ENCODE results near the gene PLVAP. TPM values are rescaled to one million over a fixed set of nuclear protein-coding genes. Genes with fewer than 3 reads are reported as not detected.

PLVAP gene
- total and polyA plus RNA-seq, 9 of the 15 experiments (the other 6 are each of a cell fraction or from before 2014, with no cell fraction given) = 0.09 to 0.84 (median 0.51) TPM; not detected in 4

- TF ChIP-seq E2F3 (CRISPR knock-in tag; IDR thresholded peaks at IDR 0.05) (no peak), ZEB2 (IDR thresholded peaks at IDR 0.05) (no peak; the same call in 1 of the 2 replicates), SMAD3 (CRISPR knock-in tag; conservative IDR thresholded peaks at IDR 0.05) (no peak), MBD2 (IDR thresholded peaks at IDR 0.05; ENCODE audit: borderline replicate concordance, low read depth) (no peak), GATAD2B (IDR thresholded peaks at IDR 0.05; ENCODE audit: borderline replicate concordance) (no peak), ZSCAN29 (IDR thresholded peaks at IDR 0.05) (0 out of 2 replicates have a peak, but pooled peaks have one; percentile 35), GTF2F1 (IDR thresholded peaks at IDR 0.05; ENCODE audit: low read depth, low read length) (no peak), ZNF431 (CRISPR knock-in tag; IDR thresholded peaks at IDR 0.05) (0 out of 2 replicates have a peak, but pooled peaks have one; percentile 42), L3MBTL2 (IDR thresholded peaks at IDR 0.05) (no peak), HMG20B (CRISPR knock-in tag; IDR thresholded peaks at IDR 0.05) (no peak), TSC22D4 (tag; IDR thresholded peaks at IDR 0.05) (no peak), TEAD1 (CRISPR knock-in tag; IDR thresholded peaks at IDR 0.05) (peak; percentile 25 to 79; a peak in 1 of 4 replicates), MIER1 (IDR thresholded peaks at IDR 0.05; ENCODE audit: low read depth) (peak; percentile 47; the same call in 1 of the 2 replicates), KLF1 (tag; IDR thresholded peaks at IDR 0.05) (no peak), SMARCA5 (IDR thresholded peaks at IDR 0.05) (peak; percentile 98), CCNT2 (IDR thresholded peaks at IDR 0.05; ENCODE audit: borderline replicate concordance, extremely low read depth, insufficient read length, low read depth, low read length) (no peak), HDAC6 (IDR thresholded peaks at IDR 0.05; ENCODE audit: low read depth, low read length) (no peak), CBX5 (IDR thresholded peaks at IDR 0.05; ENCODE audit: borderline replicate concordance, low read depth) (no peak), FOXP4 (CRISPR knock-in tag; IDR thresholded peaks at IDR 0.05; ENCODE audit: borderline replicate concordance) (no peak), KDM1A (IDR thresholded peaks at IDR 0.05) (peak; percentile 95 to 98)
- TF ChIP-seq, protein P1, sequence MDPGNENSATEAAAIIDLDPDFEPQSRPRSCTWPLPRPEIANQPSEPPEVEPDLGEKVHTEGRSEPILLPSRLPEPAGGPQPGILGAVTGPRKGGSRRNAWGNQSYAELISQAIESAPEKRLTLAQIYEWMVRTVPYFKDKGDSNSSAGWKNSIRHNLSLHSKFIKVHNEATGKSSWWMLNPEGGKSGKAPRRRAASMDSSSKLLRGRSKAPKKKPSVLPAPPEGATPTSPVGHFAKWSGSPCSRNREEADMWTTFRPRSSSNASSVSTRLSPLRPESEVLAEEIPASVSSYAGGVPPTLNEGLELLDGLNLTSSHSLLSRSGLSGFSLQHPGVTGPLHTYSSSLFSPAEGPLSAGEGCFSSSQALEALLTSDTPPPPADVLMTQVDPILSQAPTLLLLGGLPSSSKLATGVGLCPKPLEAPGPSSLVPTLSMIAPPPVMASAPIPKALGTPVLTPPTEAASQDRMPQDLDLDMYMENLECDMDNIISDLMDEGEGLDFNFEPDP (CRISPR knock-in tag; IDR thresholded peaks at IDR 0.05) = no peak
Measured at GRCh38 chr19:17333611-17334413, 43.3 kb downstream of the PLVAP start (continued).

Measured in K562 (cell line).